ENCODE results near the gene PKP4.

DNA sequence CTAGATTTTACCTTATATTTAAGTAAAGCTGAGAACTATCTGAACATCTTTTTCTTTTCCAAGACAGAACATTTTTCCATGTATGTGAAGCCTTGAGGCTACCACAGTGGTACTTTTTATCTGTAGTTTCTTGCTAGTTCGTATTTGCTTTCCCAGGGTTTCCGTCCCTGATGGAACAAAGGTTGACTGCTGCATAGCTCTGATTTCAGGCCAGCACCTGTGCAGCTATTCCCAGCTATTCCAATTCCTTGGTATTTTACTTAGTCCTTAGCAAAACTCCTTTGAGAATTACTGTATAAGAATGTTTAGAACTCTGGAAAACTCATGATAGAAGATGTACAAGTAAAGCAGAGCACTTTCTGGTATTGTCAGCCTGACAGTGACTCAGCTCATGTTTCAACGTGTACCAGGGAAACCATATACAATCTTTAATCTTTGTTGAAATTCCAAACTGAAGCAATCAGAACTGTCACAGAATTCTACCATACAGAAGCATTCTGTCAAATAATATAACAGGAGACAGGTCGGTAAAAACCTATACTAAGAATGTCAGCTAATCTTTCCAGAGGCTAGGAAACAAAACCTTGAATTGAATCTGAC lies 162.2 kb downstream of the PKP4 start:
- TF ChIP-seq, protein P1, sequence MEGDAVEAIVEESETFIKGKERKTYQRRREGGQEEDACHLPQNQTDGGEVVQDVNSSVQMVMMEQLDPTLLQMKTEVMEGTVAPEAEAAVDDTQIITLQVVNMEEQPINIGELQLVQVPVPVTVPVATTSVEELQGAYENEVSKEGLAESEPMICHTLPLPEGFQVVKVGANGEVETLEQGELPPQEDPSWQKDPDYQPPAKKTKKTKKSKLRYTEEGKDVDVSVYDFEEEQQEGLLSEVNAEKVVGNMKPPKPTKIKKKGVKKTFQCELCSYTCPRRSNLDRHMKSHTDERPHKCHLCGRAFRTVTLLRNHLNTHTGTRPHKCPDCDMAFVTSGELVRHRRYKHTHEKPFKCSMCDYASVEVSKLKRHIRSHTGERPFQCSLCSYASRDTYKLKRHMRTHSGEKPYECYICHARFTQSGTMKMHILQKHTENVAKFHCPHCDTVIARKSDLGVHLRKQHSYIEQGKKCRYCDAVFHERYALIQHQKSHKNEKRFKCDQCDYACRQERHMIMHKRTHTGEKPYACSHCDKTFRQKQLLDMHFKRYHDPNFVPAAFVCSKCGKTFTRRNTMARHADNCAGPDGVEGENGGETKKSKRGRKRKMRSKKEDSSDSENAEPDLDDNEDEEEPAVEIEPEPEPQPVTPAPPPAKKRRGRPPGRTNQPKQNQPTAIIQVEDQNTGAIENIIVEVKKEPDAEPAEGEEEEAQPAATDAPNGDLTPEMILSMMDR (conservative IDR thresholded peaks at IDR 0.05; ENCODE audit: low read length): no peak
- no peak for TF ChIP-seq EZH2phosphoT487 (IDR thresholded peaks at IDR 0.05; ENCODE audit: borderline replicate concordance, low read depth, low read length)

All from OCI-LY7 (cell line).